ENCODE measurements around the gene TRIM29.

TRIM29 gene

GRCh38 chr11:120073196-120073595 is 64.7 kb downstream of the TRIM29 start:
- H3K4me3 ChIP-seq (ENCODE audit: low read depth, low read length): no peak overlapping the region
- no peak for TF ChIP-seq CTCF (IDR thresholded peaks at IDR 0.05; ENCODE audit: insufficient read depth, low read depth, low read length, missing control alignments)
- no peak for DNase-seq (ENCODE audit: low read depth)

GRCh38 chr11:120068114-120068573 is 69.8 kb downstream of the TRIM29 start:
- no peak overlapping the region for H3K4me3 ChIP-seq (ENCODE audit: low read depth, low read length)
- TF ChIP-seq CTCF (IDR thresholded peaks at IDR 0.05; ENCODE audit: insufficient read depth, low read depth, low read length, missing control alignments): no peak
- peak; percentile 43 for DNase-seq (ENCODE audit: low read depth)

GRCh38 chr11:120067438-120068113 is 70.3 kb downstream of the TRIM29 start:
- H3K4me3 ChIP-seq (ENCODE audit: low read depth, low read length): no peak overlapping the region
- TF ChIP-seq CTCF (IDR thresholded peaks at IDR 0.05; ENCODE audit: insufficient read depth, low read depth, low read length, missing control alignments): no peak
- no peak for DNase-seq (ENCODE audit: low read depth)

GRCh38 chr11:120066738-120067437 is 71.0 kb downstream of the TRIM29 start:
- TF ChIP-seq CTCF (IDR thresholded peaks at IDR 0.05; ENCODE audit: insufficient read depth, low read depth, low read length, missing control alignments): no peak
- peak; percentile 23 for DNase-seq (ENCODE audit: low read depth)
- no peak overlapping the region for H3K4me3 ChIP-seq (ENCODE audit: low read depth, low read length)

GRCh38 chr11:120065876-120066275 is 72.0 kb downstream of the TRIM29 start:
- TF ChIP-seq CTCF (IDR thresholded peaks at IDR 0.05; ENCODE audit: insufficient read depth, low read depth, low read length, missing control alignments): no peak
- no peak for DNase-seq (ENCODE audit: low read depth)
- no peak overlapping the region for H3K4me3 ChIP-seq (ENCODE audit: low read depth, low read length)

GRCh38 chr11:120065176-120065575 is 72.7 kb downstream of the TRIM29 start:
- no peak for DNase-seq (ENCODE audit: low read depth)
- TF ChIP-seq CTCF (IDR thresholded peaks at IDR 0.05; ENCODE audit: insufficient read depth, low read depth, low read length, missing control alignments): no peak
- H3K4me3 ChIP-seq (ENCODE audit: low read depth, low read length): no peak overlapping the region
